Trophoblast cell (in vitro differentiated cells and primary cell): Measurements from ENCODE around the gene AHI1.
A peak's percentile ranks its signal among the peaks of the same experiment; 100 is the strongest.

Source experiments
- DNase-seq, 2 donors: peaks; one replicate each; pipeline ENCODE4 v3.0.0-alpha.2; 2016
- H2AFZ ChIP-seq: 2 replicates; pipeline ENCODE4 v1.6.1; 2013; ENCODE audit warnings: low read length, moderate library complexity, mild to moderate bottlenecking; ENCODE audit not compliant: insufficient read depth, poor library complexity
- H2AK5ac ChIP-seq: 2 replicates; pipeline ENCODE4 v1.6.1; 2013; ENCODE audit warnings: mild to moderate bottlenecking, low read length
- H2BK120ac ChIP-seq: 2 replicates; pipeline ENCODE4 v1.6.1; 2013; ENCODE audit warnings: low read length, mild to moderate bottlenecking, moderate library complexity; ENCODE audit not compliant: insufficient read depth, poor library complexity
- H2BK12ac ChIP-seq: 2 replicates; pipeline ENCODE4 v1.6.1; 2013; ENCODE audit warnings: mild to moderate bottlenecking, low read length, moderate library complexity
- H2BK5ac ChIP-seq: 2 replicates; pipeline ENCODE4 v1.6.1; 2013; ENCODE audit warnings: low read length, low read depth, moderate library complexity, mild to moderate bottlenecking; ENCODE audit not compliant: poor library complexity
- H3K14ac ChIP-seq: 2 replicates; pipeline ENCODE4 v1.6.1; 2013; ENCODE audit warnings: mild to moderate bottlenecking, low read length
- H3K18ac ChIP-seq: 2 replicates; pipeline ENCODE4 v1.6.1; 2013; ENCODE audit warnings: mild to moderate bottlenecking, low read length
- H3K23ac ChIP-seq: 2 replicates; pipeline ENCODE4 v1.6.1; 2013; ENCODE audit warnings: low read length
- H3K27ac ChIP-seq: 2 replicates; pipeline ENCODE4 v1.5.1; 2013; ENCODE audit warnings: low read depth, mild to moderate bottlenecking, inconsistent platforms, low read length, moderate library complexity
- H3K27me3 ChIP-seq: 2 replicates; pipeline ENCODE4 v1.6.1; 2013; ENCODE audit warnings: inconsistent platforms, mild to moderate bottlenecking, low read length, moderate library complexity; ENCODE audit not compliant: insufficient read depth
- H3K36me3 ChIP-seq, 2 experiments: 1 replicate in 1 of 2; 2 replicates in 1 of 2; pipeline ENCODE4 v1.6.1; 2013; ENCODE audit warnings: low read length in 2 of 2, mild to moderate bottlenecking in 2 of 2, moderate library complexity in 1 of 2; ENCODE audit not compliant: insufficient read depth in 2 of 2, control insufficient read depth in 1 of 2
- H3K4ac ChIP-seq: 2 replicates; pipeline ENCODE4 v1.6.1; 2013; ENCODE audit warnings: low read depth, mild to moderate bottlenecking, low read length, moderate library complexity
- H3K4me1 ChIP-seq, 2 experiments: 1 replicate in 1 of 2; 2 replicates in 1 of 2; pipeline ENCODE4 v1.6.1; 2013; ENCODE audit warnings: low read length in 2 of 2, mild to moderate bottlenecking in 2 of 2, moderate library complexity in 1 of 2; ENCODE audit not compliant: insufficient read depth in 2 of 2, control insufficient read depth in 1 of 2
- H3K4me2 ChIP-seq: 2 replicates; pipeline ENCODE4 v1.6.1; 2013; ENCODE audit warnings: inconsistent platforms, mild to moderate bottlenecking, low read length, moderate library complexity
- H3K4me3 ChIP-seq: 2 replicates; pipeline ENCODE4 v1.5.1; 2013; ENCODE audit warnings: mild to moderate bottlenecking, low read depth, low read length, inconsistent platforms
- H3K79me1 ChIP-seq: one replicate; pipeline ENCODE4 v1.6.1; 2013; ENCODE audit warnings: low read length
- H3K79me2 ChIP-seq: 2 replicates; pipeline ENCODE4 v1.6.1; 2013; ENCODE audit warnings: low read length, mild to moderate bottlenecking; ENCODE audit not compliant: control insufficient read depth, insufficient read depth, poor library complexity
- H3K9ac ChIP-seq: 2 replicates; pipeline ENCODE4 v1.6.1; 2013; ENCODE audit warnings: mild to moderate bottlenecking, low read length
- H3K9me3 ChIP-seq: 2 replicates; pipeline ENCODE4 v1.6.1; 2013; ENCODE audit warnings: low read depth, mild to moderate bottlenecking, control low read depth, inconsistent platforms, low read length; ENCODE audit not compliant: insufficient read depth
- H4K12ac ChIP-seq: 2 replicates; pipeline ENCODE4 v1.6.1; 2013; ENCODE audit warnings: low read depth, mild to moderate bottlenecking, low read length, moderate library complexity
- H4K8ac ChIP-seq: 2 replicates; pipeline ENCODE4 v1.6.1; 2013; ENCODE audit warnings: low read depth, mild to moderate bottlenecking, low read length, moderate library complexity
- H4K91ac ChIP-seq: one replicate; pipeline ENCODE4 v1.6.1; 2013; ENCODE audit warnings: low read depth, mild to moderate bottlenecking, low read length, moderate library complexity
- WGBS: extraction: QIAGEN DNeasy Blood & Tissue Kit; methylation state at CpG from one replicate; pipeline ENCODE4 v1.1.7; 2013; ENCODE audit warnings: missing lambda C conversion rate; ENCODE audit not compliant: insufficient read length, insufficient coverage; ENCODE audit errors: extremely low coverage; 5-methylcytosine and 5-hydroxymethylcytosine counted together

Gene AHI1

DNA sequence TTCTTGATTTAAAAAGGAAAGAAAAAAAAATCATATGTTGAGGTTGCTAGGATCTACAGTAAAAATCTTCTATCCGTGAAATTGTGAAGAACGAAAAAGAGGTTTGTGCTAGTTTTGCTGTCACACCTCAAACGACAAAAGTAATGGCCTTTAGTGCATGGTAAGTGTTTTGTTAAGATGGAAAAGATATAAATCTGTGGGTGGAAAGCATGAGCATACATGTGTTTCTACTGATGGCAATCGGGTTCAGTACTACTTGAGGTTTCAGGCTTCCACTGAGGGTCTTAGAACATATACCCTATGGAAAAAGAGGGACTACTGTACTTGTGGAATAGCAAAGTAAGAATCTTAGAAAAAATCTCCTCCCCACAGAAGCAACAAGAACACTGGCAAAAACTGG is 58.0 kb downstream of the AHI1 start:
- Histone ChIP-seq H3K4me2 (no peak overlapping the region), H3K4me3 (no peak overlapping the region), H2AFZ (no peak overlapping the region), H2BK12ac (no peak overlapping the region), H3K27ac (no peak overlapping the region), H3K4me1 (no peaks in the 10 kb centered on the region), H4K12ac (no peak overlapping the region), H3K27me3 (no peaks in the 10 kb centered on the region), H2BK120ac (no peak overlapping the region), H3K18ac (no peak overlapping the region), H2BK5ac (no peak overlapping the region), H3K9ac (no peak overlapping the region), H3K9me3 (no peaks in the 10 kb centered on the region), H3K36me3 (no peaks in the 10 kb centered on the region), H3K79me2 (no peaks in the 10 kb centered on the region), H3K79me1 (no peaks in the 10 kb centered on the region), H3K4ac (no peak overlapping the region), H2AK5ac (no peak overlapping the region), H3K14ac (no peak overlapping the region), H4K91ac (no peak overlapping the region), H3K23ac (no peak overlapping the region), H4K8ac (no peak overlapping the region)
- no CpG with 5 or more reads among the region's 4 CpGs for WGBS
- no peak for DNase-seq

DNA sequence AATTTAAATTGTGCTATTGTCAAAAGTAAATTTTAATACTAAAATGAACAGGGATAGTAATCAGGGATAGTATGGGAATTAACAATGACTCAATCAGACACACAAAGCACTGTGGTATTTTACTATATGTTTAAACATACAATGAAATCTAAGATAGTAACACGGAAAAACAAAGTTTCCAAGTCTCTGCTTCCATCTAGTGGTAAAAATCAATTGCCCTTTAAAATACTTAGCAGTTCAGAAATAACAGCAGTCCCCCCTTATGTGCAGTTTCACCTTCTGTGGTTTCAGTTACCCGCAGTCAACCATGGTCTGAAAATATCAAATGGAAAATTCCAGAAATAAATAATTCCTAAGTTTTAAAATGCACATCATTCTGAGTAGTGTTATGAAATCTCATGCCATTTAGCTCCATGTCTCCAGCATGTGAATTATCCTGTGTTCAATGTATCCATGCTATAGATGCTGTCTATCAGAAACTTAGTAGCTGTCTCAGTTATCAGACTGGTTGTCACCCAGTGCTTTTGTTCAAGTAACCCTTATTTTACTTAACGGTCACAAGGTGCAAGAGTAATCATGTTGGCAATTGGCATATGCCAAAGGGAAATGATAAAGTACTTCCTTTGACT is 58.5 kb downstream of the AHI1 start:
- no peak overlapping the region for H4K8ac ChIP-seq
- H3K9me3 ChIP-seq, result no peaks in the 10 kb centered on the region
- H3K14ac ChIP-seq, result no peak overlapping the region
- H2AFZ ChIP-seq, result no peak overlapping the region
- no peak overlapping the region for H3K4me2 ChIP-seq
- H3K9ac ChIP-seq, result no peak overlapping the region
- no peak overlapping the region for H4K91ac ChIP-seq
- no peaks in the 10 kb centered on the region for H3K4me1 ChIP-seq
- no peak overlapping the region for H3K27ac ChIP-seq
- no peak overlapping the region for H3K4ac ChIP-seq
- no peaks in the 10 kb centered on the region for H3K27me3 ChIP-seq
- no CpG with 5 or more reads among the region's 3 CpGs for WGBS
- no peaks in the 10 kb centered on the region for H3K36me3 ChIP-seq
- H3K4me3 ChIP-seq, result no peak overlapping the region
- peak in 1 of 2 donors; percentile 61 for DNase-seq
- no peak overlapping the region for H2BK5ac ChIP-seq
- no peaks in the 10 kb centered on the region for H3K79me1 ChIP-seq
- no peak overlapping the region for H2BK120ac ChIP-seq
- H3K79me2 ChIP-seq, result no peaks in the 10 kb centered on the region
- H2AK5ac ChIP-seq, result no peak overlapping the region
- no peak overlapping the region for H2BK12ac ChIP-seq
- H4K12ac ChIP-seq, result no peak overlapping the region
- no peak overlapping the region for H3K18ac ChIP-seq
- H3K23ac ChIP-seq, result no peak overlapping the region

DNA sequence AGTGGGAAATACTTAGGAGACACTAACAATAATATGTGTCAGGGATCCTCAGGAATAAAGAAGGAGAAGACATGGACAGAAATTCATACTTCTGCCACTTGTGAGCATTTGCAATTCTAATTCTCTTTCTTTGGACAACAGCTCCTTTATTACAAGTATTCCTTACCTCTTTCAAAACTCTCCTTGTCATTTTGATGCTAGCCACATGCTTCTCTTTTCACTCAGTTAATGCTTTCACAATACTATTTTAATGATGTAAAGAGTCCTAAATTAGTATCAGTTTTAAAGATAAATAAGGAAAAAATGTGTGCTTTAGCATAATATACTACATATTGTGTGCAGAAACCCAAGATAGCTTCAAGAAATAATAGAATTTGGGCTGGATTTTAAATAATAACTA is 62.5 kb downstream of the AHI1 start:
- H3K27me3 ChIP-seq, result no peaks in the 10 kb centered on the region
- H4K8ac ChIP-seq, result no peak overlapping the region
- H2AK5ac ChIP-seq, result no peak overlapping the region
- H2AFZ ChIP-seq, result no peak overlapping the region
- no peaks in the 10 kb centered on the region for H3K9me3 ChIP-seq
- DNase-seq, result no peak
- no peak overlapping the region for H3K27ac ChIP-seq
- H4K91ac ChIP-seq, result no peak overlapping the region
- H3K4ac ChIP-seq, result no peak overlapping the region
- H3K36me3 ChIP-seq, result no peaks in the 10 kb centered on the region
- H3K4me3 ChIP-seq, result no peak overlapping the region
- H3K4me1 ChIP-seq, result no peaks in the 10 kb centered on the region
- no peak overlapping the region for H2BK12ac ChIP-seq
- H3K9ac ChIP-seq, result no peak overlapping the region
- no peaks in the 10 kb centered on the region for H3K79me2 ChIP-seq
- no peak overlapping the region for H2BK120ac ChIP-seq
- H3K18ac ChIP-seq, result no peak overlapping the region
- no peak overlapping the region for H3K4me2 ChIP-seq
- H3K23ac ChIP-seq, result no peak overlapping the region
- no peak overlapping the region for H4K12ac ChIP-seq
- no peak overlapping the region for H3K14ac ChIP-seq
- H2BK5ac ChIP-seq, result no peak overlapping the region
- H3K79me1 ChIP-seq, result no peaks in the 10 kb centered on the region

DNA sequence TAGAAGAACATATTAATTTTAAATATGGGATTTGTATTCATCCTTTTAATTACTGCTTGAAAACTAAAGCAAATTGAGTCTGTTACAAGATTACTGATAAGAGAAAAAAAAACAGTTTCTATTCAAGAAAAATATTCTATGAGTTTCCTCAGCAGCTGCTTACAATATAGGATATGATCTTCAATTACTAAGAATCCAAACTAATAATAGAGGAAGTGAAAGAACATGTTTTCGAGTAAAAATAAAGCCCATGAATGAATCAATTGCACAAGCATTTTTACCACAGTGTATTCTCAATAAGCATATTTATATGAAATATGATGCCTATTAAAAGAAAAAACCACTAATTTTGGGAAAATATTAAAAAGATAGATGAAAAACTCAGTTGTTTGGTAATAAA is 63.4 kb downstream of the AHI1 start:
- H3K4me3 ChIP-seq, result no peak overlapping the region
- H2AFZ ChIP-seq, result no peak overlapping the region
- no peaks in the 10 kb centered on the region for H3K27me3 ChIP-seq
- no peak overlapping the region for H3K23ac ChIP-seq
- H3K4ac ChIP-seq, result no peak overlapping the region
- no peak overlapping the region for H3K27ac ChIP-seq
- H2BK120ac ChIP-seq, result no peak overlapping the region
- no peak overlapping the region for H2BK5ac ChIP-seq
- H3K79me2 ChIP-seq, result no peaks in the 10 kb centered on the region
- no peak overlapping the region for H3K14ac ChIP-seq
- no CpG with 5 or more reads among the region's 1 CpG for WGBS
- H3K4me1 ChIP-seq, result no peaks in the 10 kb centered on the region
- H4K91ac ChIP-seq, result no peak overlapping the region
- H3K9me3 ChIP-seq, result no peaks in the 10 kb centered on the region
- no peak overlapping the region for H2BK12ac ChIP-seq
- no peak overlapping the region for H4K12ac ChIP-seq
- no peak for DNase-seq
- H3K36me3 ChIP-seq, result no peaks in the 10 kb centered on the region
- H3K18ac ChIP-seq, result no peak overlapping the region
- H4K8ac ChIP-seq, result no peak overlapping the region
- no peak overlapping the region for H2AK5ac ChIP-seq
- H3K9ac ChIP-seq, result no peak overlapping the region
- no peak overlapping the region for H3K4me2 ChIP-seq
- no peaks in the 10 kb centered on the region for H3K79me1 ChIP-seq
